ENCODE results near the gene ASIC4.
A peak's percentile ranks its signal among the peaks of the same experiment; 100 is the strongest.

Gene ASIC4

GRCh38 chr2:219475278-219475677 is 39.0 kb upstream of the ASIC4 start:
- no peak for DNase-seq (ENCODE audit: low read depth)
- no peak for TF ChIP-seq CTCF (IDR thresholded peaks at IDR 0.05; ENCODE audit: low read depth, low read length, missing control alignments)
- H3K4me3 ChIP-seq (ENCODE audit: low read depth, low read length): no peak overlapping the region
- in situ Hi-C loops (cut with HindIII; ENCODE audit: low sequenced_read_pairs): no loop called here

- peak; percentile 88 for TF ChIP-seq CTCF (IDR thresholded peaks at IDR 0.05; ENCODE audit: low read depth, low read length, missing control alignments)
- H3K4me3 ChIP-seq (ENCODE audit: low read depth, low read length): no peak overlapping the region
- in situ Hi-C loops (cut with HindIII; ENCODE audit: low sequenced_read_pairs): no loop called here
- DNase-seq (ENCODE audit: low read depth): no peak
Observed at GRCh38 chr2:219475697-219476651, 38.3 kb upstream of the ASIC4 start.

GRCh38 chr2:219476652-219477151 is 37.6 kb upstream of the ASIC4 start:
- no peak overlapping the region for H3K4me3 ChIP-seq (ENCODE audit: low read depth, low read length)
- no peak for DNase-seq (ENCODE audit: low read depth)
- in situ Hi-C loops (cut with HindIII; ENCODE audit: low sequenced_read_pairs): no loop called here
- no peak for TF ChIP-seq CTCF (IDR thresholded peaks at IDR 0.05; ENCODE audit: low read depth, low read length, missing control alignments)

- TF ChIP-seq CTCF (IDR thresholded peaks at IDR 0.05; ENCODE audit: low read depth, low read length, missing control alignments): no peak
- in situ Hi-C loops (cut with HindIII; ENCODE audit: low sequenced_read_pairs): no loop called here
- H3K4me3 ChIP-seq (ENCODE audit: low read depth, low read length): no peak overlapping the region
- no peak for DNase-seq (ENCODE audit: low read depth)
Observed at GRCh38 chr2:219477179-219477578, 37.1 kb upstream of the ASIC4 start.

- no peak for DNase-seq (ENCODE audit: low read depth)
- no peak overlapping the region for H3K4me3 ChIP-seq (ENCODE audit: low read depth, low read length)
- in situ Hi-C loops (cut with HindIII; ENCODE audit: low sequenced_read_pairs): no loop called here
- no peak for TF ChIP-seq CTCF (IDR thresholded peaks at IDR 0.05; ENCODE audit: low read depth, low read length, missing control alignments)
Observed at GRCh38 chr2:219477815-219478214, 36.5 kb upstream of the ASIC4 start.

- in situ Hi-C loops (cut with HindIII; ENCODE audit: low sequenced_read_pairs): no loop called here
- DNase-seq (ENCODE audit: low read depth): no peak
- H3K4me3 ChIP-seq (ENCODE audit: low read depth, low read length): no peak overlapping the region
- no peak for TF ChIP-seq CTCF (IDR thresholded peaks at IDR 0.05; ENCODE audit: low read depth, low read length, missing control alignments)
Observed at GRCh38 chr2:219478916-219479315, 35.4 kb upstream of the ASIC4 start.
